Endothelial cell of umbilical vein (primary cell): ENCODE measurements around the gene C19orf25. TPM values are rescaled to one million over a fixed set of nuclear protein-coding genes. Genes with fewer than 3 reads are reported as not detected.

Experiments
- BruUV-seq: library from RNA; stranded (reverse); fragments of 400-500 nt; replicated peaks from 2 replicates; lab custom pipeline; 2021; lab: Mats Ljungman, UMichigan
- CTCF ChIA-PET: fragments of 300-600, 350-600 bp; sonication (Branson Sonifier 250); formaldehyde crosslinking; loops from one replicate; lab custom pipeline; 2021; ENCODE audit warnings: antibody characterized with exemption, inconsistent platforms; lab: Charles Lee
- POLR2A ChIA-PET: fragments of 300-600, 350-600 bp; sonication (Branson Sonifier 250); formaldehyde crosslinking; loops from one replicate; lab custom pipeline; 2021; ENCODE audit warnings: antibody characterized with exemption, inconsistent platforms; lab: Charles Lee
- DNase-seq: peaks from one replicate; pipeline ENCODE4 v3.0.0-alpha.2; 2011; ENCODE audit warnings: low read depth, low spot score
- FAIRE-seq: peaks from 2 replicates; lab custom pipeline; 2011; peaks lifted over from hg19 to GRCh38; lab: Jason Lieb, UNC
- H2AFZ ChIP-seq: 2 replicates; pipeline ENCODE4 v1.6.0; 2012; ENCODE audit warnings: low read depth, low read length, control low read depth, inconsistent platforms
- H3K27ac ChIP-seq: 2 replicates; pipeline ENCODE4 v1.5.1; 2011; ENCODE audit warnings: low read depth, mild to moderate bottlenecking, control low read depth, low read length, moderate library complexity; ENCODE audit not compliant: insufficient read depth
- H3K27me3 ChIP-seq, 2 experiments: 2 replicates each; pipeline versions ENCODE4 v1.6.0 to v1.6.1; 2011; ENCODE audit warnings: low read length in 2 of 2, mixed read lengths in 1 of 2; ENCODE audit not compliant: control insufficient read depth in 2 of 2, insufficient read depth in 2 of 2
- H3K36me3 ChIP-seq, 2 experiments: 2 replicates in 1 of 2; 3 replicates in 1 of 2; pipeline ENCODE4 v1.5.1; 2011; ENCODE audit warnings: low read length in 2 of 2, mild to moderate bottlenecking in 1 of 2, moderate library complexity in 1 of 2; ENCODE audit not compliant: control insufficient read depth in 2 of 2, insufficient read depth in 2 of 2; ENCODE audit errors: extremely low read depth in 1 of 2
- H3K4me1 ChIP-seq: 3 replicates; pipeline ENCODE4 v1.5.1; 2011; ENCODE audit warnings: mild to moderate bottlenecking, low read length; ENCODE audit not compliant: control insufficient read depth, insufficient read depth; ENCODE audit errors: extremely low read depth
- H3K4me2 ChIP-seq: 2 replicates; pipeline ENCODE4 v1.6.1; 2011; ENCODE audit warnings: low read length, control low read depth, mixed read lengths; ENCODE audit not compliant: insufficient read depth
- H3K4me3 ChIP-seq, 3 experiments: fragments of 200-600 bp in 1 of 3; sonication (generic), shearing (Covaris generic) in 1 of 3; replicated peaks in 1 of 3; 2 replicates each; pipeline ENCODE4 v1.5.1; 2011 to 2016; ENCODE audit warnings: control low read depth in 3 of 3, low read length in 3 of 3, mild to moderate bottlenecking in 2 of 3, inconsistent platforms in 1 of 3, low read depth in 1 of 3, moderate library complexity in 1 of 3; ENCODE audit not compliant: insufficient read depth in 1 of 3
- H3K79me2 ChIP-seq: 2 replicates; pipeline ENCODE4 v1.6.0; 2012; ENCODE audit warnings: low read length, inconsistent platforms; ENCODE audit not compliant: control insufficient read depth, insufficient read depth
- H3K9ac ChIP-seq: replicated peaks from 2 replicates; pipeline ENCODE3; 2011; ENCODE audit warnings: low read length, control low read depth; ENCODE audit not compliant: insufficient read depth; ENCODE audit errors: extremely low read depth
- H3K9me1 ChIP-seq: replicated peaks from 3 replicates; pipeline ENCODE4 v1.6.0; 2011; ENCODE audit warnings: mild to moderate bottlenecking, low read length; ENCODE audit not compliant: control insufficient read depth, insufficient read depth; ENCODE audit errors: extremely low read depth
- H3K9me3 ChIP-seq: replicated peaks from 2 replicates; pipeline ENCODE4 v1.5.1; 2012; ENCODE audit warnings: low read length, inconsistent platforms; ENCODE audit not compliant: control insufficient read depth, insufficient read depth
- H4K20me1 ChIP-seq: replicated peaks from 2 replicates; pipeline ENCODE3; 2011; ENCODE audit warnings: mild to moderate bottlenecking, low read length; ENCODE audit not compliant: control insufficient read depth, insufficient read depth; ENCODE audit errors: extremely low read depth
- CTCF ChIP-seq, 2 donors: IDR thresholded peaks; 1 replicate in 1 of 2; 2 replicates in 1 of 2; pipeline ENCODE4 v1.5.1; 2011; ENCODE audit warnings: low read length in 2 of 2, mild to moderate bottlenecking in 2 of 2, moderate library complexity in 2 of 2, control low read depth in 1 of 2, inconsistent platforms in 1 of 2, low read depth in 1 of 2; ENCODE audit not compliant: insufficient read depth in 1 of 2; ENCODE audit errors: extremely low read depth in 1 of 2
- EZH2 ChIP-seq: IDR thresholded peaks from 2 replicates; pipeline ENCODE4 v1.6.1; 2012; ENCODE audit warnings: borderline replicate concordance, low read depth, mild to moderate bottlenecking, moderate library complexity, low read length, inconsistent platforms; ENCODE audit not compliant: severe bottlenecking
- FOS ChIP-seq: IDR thresholded peaks from 2 replicates; pipeline ENCODE4 v1.6.1; 2011; ENCODE audit warnings: mild to moderate bottlenecking, low read length, moderate library complexity, borderline replicate concordance; ENCODE audit not compliant: insufficient read depth
- GATA2 ChIP-seq: IDR thresholded peaks from 2 replicates; pipeline ENCODE4 v1.7.0; 2011; ENCODE audit warnings: low read depth, mild to moderate bottlenecking, moderate library complexity, mixed read lengths, low read length; ENCODE audit not compliant: insufficient read length, insufficient read depth
- JUN ChIP-seq: IDR thresholded peaks from 2 replicates; pipeline ENCODE4 v1.6.1; 2011; ENCODE audit warnings: borderline replicate concordance, low read depth; ENCODE audit not compliant: insufficient read length, insufficient read depth
- MAX ChIP-seq: IDR thresholded peaks from 2 replicates; pipeline ENCODE4 v1.6.1; 2011; ENCODE audit not compliant: insufficient read depth, insufficient read length
- MYC ChIP-seq: IDR thresholded peaks from one replicate; pipeline ENCODE4 v1.6.1; 2011; ENCODE audit warnings: mild to moderate bottlenecking, low read depth, low read length
- POLR2A ChIP-seq: IDR thresholded peaks from 2 replicates; pipeline ENCODE4 v1.6.1; 2012; ENCODE audit warnings: low read depth, mild to moderate bottlenecking, control low read depth, low read length
- POLR2AphosphoS5 ChIP-seq: IDR thresholded peaks from 2 replicates; pipeline ENCODE4 v1.6.1; 2012; ENCODE audit warnings: low read depth, mild to moderate bottlenecking, control low read depth, low read length, moderate library complexity; ENCODE audit not compliant: insufficient read depth
- dilution Hi-C: fragments of 300-500 bp; cut with MboI; formaldehyde crosslinking; loops from one replicate; pipeline ENCODE4 v1.15.0; 2019; ENCODE audit warnings: low sequenced_read_pairs; ENCODE audit not compliant: extremely low pct_ligation_motif_present
- intact Hi-C: fragments of 100-400 bp; cut with micrococcal nuclease; formaldehyde crosslinking; loops from one replicate; pipeline ENCODE4 v1.10.0; 2022
- polyA plus RNA-seq, 4 experiments: library from polyadenylated mRNA; depleted of rRNA in 3 of 4; stranded (reverse) in 3 of 4; unstranded in 1 of 4; fragments of >200 nt; gene quantifications; 2 replicates each; pipeline versions ENCODE4 v1.2.1 to v1.2.3, GENCODE V29; 2011 to 2012; ENCODE audit warnings: missing spikeins in 1 of 4
- total RNA-seq: library from RNA; stranded (reverse); gene quantifications from 2 replicates; pipeline ENCODE4 v1.2.3, GENCODE V29; 2021

C19orf25 gene
- total and polyA plus RNA-seq, 2 donors (not counting 3 experiments of a cell fraction or from before 2014, with no cell fraction given), result 28.0 to 34.6 TPM

GRCh38 chr19:1434040-1434366, 45.0 kb downstream of the C19orf25 start:
- Histone ChIP-seq H3K36me3 (peaks cover 0 to 47% of the 10 kb centered on the region in 2 experiments), H3K27ac (no peak overlapping the region), H3K4me1 (no peaks in the 10 kb centered on the region), H3K27me3 (no peaks in the 10 kb centered on the region), H3K9me1 (no peaks in the 10 kb centered on the region), H3K79me2 (peaks cover 8% of the 10 kb centered on the region), H3K4me3 (no peak overlapping the region), H4K20me1 (no peaks in the 10 kb centered on the region), H3K4me2 (no peak overlapping the region), H3K9me3 (no peaks in the 10 kb centered on the region), H2AFZ (no peak overlapping the region), H3K9ac (no peak overlapping the region)
- no TSS peak for BruUV-seq
- intact Hi-C loops, result no loop called here
- DNase-seq, result no peak
- TF ChIP-seq EZH2 (no peak), POLR2A (no peak), CTCF (IDR thresholded peaks at IDR 0.05; ENCODE audit: extremely low read depth in 1 of 2, insufficient read depth in 1 of 2, low read depth in 1 of 2, low read length in 2 of 2) (no peak)
- dilution Hi-C loops, result no loop called here
- POLR2A ChIA-PET, result no interaction called here
- CTCF ChIA-PET, result no interaction called here
- no peak for FAIRE-seq

GRCh38 chr19:1433119-1434039, 45.6 kb downstream of the C19orf25 start:
- Histone ChIP-seq H3K9ac (no peak overlapping the region), H3K9me3 (no peaks in the 10 kb centered on the region), H3K79me2 (peaks cover 2% of the 10 kb centered on the region), H3K36me3 (peaks cover 2 to 50% of the 10 kb centered on the region in 2 experiments), H4K20me1 (no peaks in the 10 kb centered on the region), H3K27me3 (no peaks in the 10 kb centered on the region), H3K4me2 (no peak overlapping the region), H3K27ac (no peak overlapping the region), H2AFZ (no peak overlapping the region), H3K4me3 (no peak overlapping the region), H3K9me1 (no peaks in the 10 kb centered on the region), H3K4me1 (no peaks in the 10 kb centered on the region)
- TF ChIP-seq POLR2A (no peak), POLR2AphosphoS5 (no peak), MAX (no peak), CTCF (IDR thresholded peaks at IDR 0.05; ENCODE audit: extremely low read depth in 1 of 2, insufficient read depth in 1 of 2, low read depth in 1 of 2, low read length in 2 of 2) (no peak), MYC (no peak), EZH2 (no peak), GATA2 (no peak), FOS (no peak), JUN (no peak)
- CTCF ChIA-PET, result no interaction called here
- DNase-seq (no peak), FAIRE-seq (no peak)
- no TSS peak for BruUV-seq
- POLR2A ChIA-PET, result no interaction called here
- dilution Hi-C loops, result no loop called here
- intact Hi-C loops, result no loop called here
